Mesendoderm (in vitro differentiated cells): Measurements from ENCODE around the gene RASSF3.

Source experiments
- DNase-seq: peaks from one replicate; pipeline ENCODE4 v3.0.0; 2013
- H2AK5ac ChIP-seq: 2 replicates; pipeline ENCODE4 v1.6.1; 2013; ENCODE audit warnings: low read length, inconsistent platforms
- H2BK120ac ChIP-seq: 2 replicates; pipeline ENCODE4 v1.6.1; 2013; ENCODE audit warnings: low read depth, mild to moderate bottlenecking, low read length, moderate library complexity, mixed read lengths
- H2BK15ac ChIP-seq: replicated peaks from 2 replicates; pipeline ENCODE4 v1.6.1; 2013; ENCODE audit warnings: low read depth, mild to moderate bottlenecking, moderate library complexity
- H2BK5ac ChIP-seq: 2 replicates; pipeline ENCODE4 v1.6.1; 2013; ENCODE audit warnings: low read length, inconsistent platforms
- H3K18ac ChIP-seq: 2 replicates; pipeline ENCODE4 v1.6.1; 2013; ENCODE audit warnings: mild to moderate bottlenecking, low read length, mixed read lengths
- H3K23ac ChIP-seq: one replicate; pipeline ENCODE4 v1.6.1; 2013; ENCODE audit warnings: low read length
- H3K27ac ChIP-seq: 2 replicates; pipeline ENCODE4 v1.5.1; 2013; ENCODE audit warnings: low read depth, mild to moderate bottlenecking, inconsistent platforms, low read length, moderate library complexity
- H3K27me3 ChIP-seq: 2 replicates; pipeline ENCODE4 v1.6.1; 2013; ENCODE audit warnings: low read length, control low read depth, mild to moderate bottlenecking, inconsistent platforms; ENCODE audit not compliant: insufficient read depth, poor library complexity
- H3K36me3 ChIP-seq: 2 replicates; pipeline ENCODE4 v1.6.1; 2013; ENCODE audit warnings: low read length, inconsistent platforms; ENCODE audit not compliant: control insufficient read depth, insufficient read depth
- H3K4ac ChIP-seq: one replicate; pipeline ENCODE4 v1.6.1; 2013; ENCODE audit warnings: low read depth, mild to moderate bottlenecking, low read length, moderate library complexity
- H3K4me1 ChIP-seq: 2 replicates; pipeline ENCODE4 v1.6.1; 2013; ENCODE audit warnings: low read depth, low read length, inconsistent platforms; ENCODE audit not compliant: control insufficient read depth
- H3K4me2 ChIP-seq: 2 replicates; pipeline ENCODE4 v1.6.1; 2013; ENCODE audit warnings: low read length
- H3K4me3 ChIP-seq: 2 replicates; pipeline ENCODE4 v1.5.1; 2013; ENCODE audit warnings: mild to moderate bottlenecking, low read length
- H3K56ac ChIP-seq: one replicate; pipeline ENCODE4 v1.6.1; 2013; ENCODE audit warnings: low read length
- H3K79me1 ChIP-seq: 2 replicates; pipeline ENCODE4 v1.6.1; 2013; ENCODE audit warnings: low read length, inconsistent platforms
- H3K79me2 ChIP-seq: 2 replicates; pipeline ENCODE4 v1.6.1; 2013; ENCODE audit warnings: mild to moderate bottlenecking, low read length; ENCODE audit not compliant: control insufficient read depth, insufficient read depth
- H3K9ac ChIP-seq: 2 replicates; pipeline ENCODE4 v1.6.1; 2013; ENCODE audit warnings: low read length, inconsistent platforms
- H4K5ac ChIP-seq: one replicate; pipeline ENCODE4 v1.6.1; 2013; ENCODE audit warnings: low read length
- H4K8ac ChIP-seq: one replicate; pipeline ENCODE4 v1.6.1; 2013; ENCODE audit warnings: low read depth, mild to moderate bottlenecking, control low read depth, low read length, moderate library complexity
- whole genome bisulfite sequencing: extraction: QIAGEN DNeasy Blood & Tissue Kit; methylation state at CpG from one replicate; pipeline ENCODE4 v1.1.7; 2013; ENCODE audit warnings: low lambda C conversion rate, missing lambda C conversion rate; ENCODE audit not compliant: insufficient coverage; ENCODE audit errors: extremely low coverage; 5-methylcytosine and 5-hydroxymethylcytosine counted together

Gene RASSF3

GRCh38 chr12:64691795-64692583 is 81.7 kb downstream of the RASSF3 start:
- peak overlapping the region; percentile 33 for H3K27ac ChIP-seq
- DNase-seq = peak; percentile 57
- WGBS = no CpG with 5 or more reads among the region's 2 CpGs

GRCh38 chr12:64694130-64695040 is 84.1 kb downstream of the RASSF3 start:
- Histone ChIP-seq H3K27ac (no peak overlapping the region), H3K4me3 (no peak overlapping the region), H2BK120ac (no peak overlapping the region), H2BK5ac (no peak overlapping the region), H3K23ac (no peak overlapping the region), H3K79me1 (peaks cover 1% of the 10 kb centered on the region), H2AK5ac (no peak overlapping the region), H3K4ac (no peak overlapping the region), H3K79me2 (no peaks in the 10 kb centered on the region), H3K18ac (no peak overlapping the region), H3K4me2 (no peak overlapping the region), H3K27me3 (no peaks in the 10 kb centered on the region), H4K8ac (no peak overlapping the region), H4K5ac (no peak overlapping the region), H2BK15ac (no peak overlapping the region), H3K56ac (no peak overlapping the region), H3K9ac (no peak overlapping the region), H3K36me3 (no peaks in the 10 kb centered on the region), H3K4me1 (peaks cover 10% of the 10 kb centered on the region)
- WGBS = no CpG with 5 or more reads among the region's 18 CpGs
- no peak for DNase-seq

More at GRCh38 chr12:64691795-64692583, 81.7 kb downstream of the RASSF3 start:
- peak overlapping the region; percentile 14 for H3K18ac ChIP-seq
- peaks cover 8% of the 10 kb centered on the region for H3K79me1 ChIP-seq
- no peaks in the 10 kb centered on the region for H3K27me3 ChIP-seq
- no peak overlapping the region for H4K5ac ChIP-seq
- no peak overlapping the region for H3K23ac ChIP-seq
- no peak overlapping the region for H3K4me3 ChIP-seq
- H2AK5ac ChIP-seq = no peak overlapping the region
- H3K79me2 ChIP-seq = peaks cover 6% of the 10 kb centered on the region
- no peak overlapping the region for H3K4me2 ChIP-seq
- no peaks in the 10 kb centered on the region for H3K36me3 ChIP-seq
- H2BK5ac ChIP-seq = no peak overlapping the region
- H2BK15ac ChIP-seq = no peak overlapping the region
- no peak overlapping the region for H3K9ac ChIP-seq
- H2BK120ac ChIP-seq = no peak overlapping the region
- no peak overlapping the region for H3K4ac ChIP-seq
- peaks cover 10% of the 10 kb centered on the region for H3K4me1 ChIP-seq
- no peak overlapping the region for H3K56ac ChIP-seq
- no peak overlapping the region for H4K8ac ChIP-seq

- H3K4me1 ChIP-seq = peaks cover 10% of the 10 kb centered on the region
- H3K79me1 ChIP-seq = no peaks in the 10 kb centered on the region
- no peak overlapping the region for H3K4me3 ChIP-seq
- H3K56ac ChIP-seq = no peak overlapping the region
- DNase-seq = no peak
- H4K5ac ChIP-seq = no peak overlapping the region
- H2BK120ac ChIP-seq = no peak overlapping the region
- no peak overlapping the region for H3K9ac ChIP-seq
- no peaks in the 10 kb centered on the region for H3K79me2 ChIP-seq
- no peak overlapping the region for H2BK15ac ChIP-seq
- H3K36me3 ChIP-seq = no peaks in the 10 kb centered on the region
- H2BK5ac ChIP-seq = no peak overlapping the region
- no peak overlapping the region for H3K4me2 ChIP-seq
- whole genome bisulfite sequencing = no CpG with 5 or more reads among the region's 5 CpGs
- no peak overlapping the region for H3K23ac ChIP-seq
- H3K27me3 ChIP-seq = no peaks in the 10 kb centered on the region
- no peak overlapping the region for H4K8ac ChIP-seq
- H3K4ac ChIP-seq = no peak overlapping the region
- H3K18ac ChIP-seq = no peak overlapping the region
- no peak overlapping the region for H2AK5ac ChIP-seq
- H3K27ac ChIP-seq = peak overlapping the region; percentile 22
Observed at GRCh38 chr12:64695550-64695949, 85.3 kb downstream of the RASSF3 start.

GRCh38 chr12:64696080-64696741 is 85.9 kb downstream of the RASSF3 start:
- Histone ChIP-seq H2BK5ac (no peak overlapping the region), H3K9ac (no peak overlapping the region), H2AK5ac (no peak overlapping the region), H3K4me2 (no peak overlapping the region), H2BK120ac (no peak overlapping the region), H3K18ac (no peak overlapping the region), H3K79me1 (no peaks in the 10 kb centered on the region), H4K5ac (no peak overlapping the region), H3K4me1 (peaks cover 9% of the 10 kb centered on the region), H3K36me3 (no peaks in the 10 kb centered on the region), H3K4ac (no peak overlapping the region), H3K23ac (no peak overlapping the region), H3K79me2 (no peaks in the 10 kb centered on the region), H3K27me3 (no peaks in the 10 kb centered on the region), H3K4me3 (no peak overlapping the region), H3K27ac (no peak overlapping the region), H2BK15ac (no peak overlapping the region), H3K56ac (no peak overlapping the region), H4K8ac (no peak overlapping the region)
- DNase-seq = no peak
- WGBS = no CpG with 5 or more reads among the region's 1 CpG

- Histone ChIP-seq H3K4me1 (no peaks in the 10 kb centered on the region), H2BK120ac (no peak overlapping the region), H4K5ac (no peak overlapping the region), H2BK15ac (no peak overlapping the region), H2BK5ac (no peak overlapping the region), H3K4me3 (no peak overlapping the region), H3K79me2 (no peaks in the 10 kb centered on the region), H3K27me3 (no peaks in the 10 kb centered on the region), H3K4me2 (no peak overlapping the region), H4K8ac (no peak overlapping the region), H3K23ac (no peak overlapping the region), H3K56ac (no peak overlapping the region), H2AK5ac (no peak overlapping the region), H3K4ac (no peak overlapping the region), H3K27ac (no peak overlapping the region), H3K18ac (no peak overlapping the region), H3K36me3 (no peaks in the 10 kb centered on the region), H3K9ac (no peak overlapping the region), H3K79me1 (no peaks in the 10 kb centered on the region)
- no CpG with 5 or more reads among the region's 12 CpGs for WGBS
- DNase-seq = no peak
Observed at GRCh38 chr12:64699504-64700115, 89.3 kb downstream of the RASSF3 start.
